Measurements from ENCODE around the gene MLH1.
"Not testable (repeated sequence)": the region's sequence is repeated elsewhere in the genome, so short reads cannot be mapped to it uniquely, and the experiment has no call there.

The MLH1 gene

GRCh38 chr3:37037352-37037751, 44.0 kb downstream of the MLH1 start:
- DNase-seq (ENCODE audit: low read depth in 2 of 2) = no peak

- no peak for DNase-seq (ENCODE audit: low read depth in 2 of 2)
Observed at GRCh38 chr3:37039161-37039846, 46.0 kb downstream of the MLH1 start.

GRCh38 chr3:37040231-37040630, 46.9 kb downstream of the MLH1 start:
- DNase-seq (ENCODE audit: low read depth in 2 of 2) = no peak

- no peak for DNase-seq (ENCODE audit: low read depth in 2 of 2)
Observed at GRCh38 chr3:37041546-37042195, 48.4 kb downstream of the MLH1 start.

- not testable (repeated sequence) for DNase-seq (ENCODE audit: low read depth in 2 of 2)
Observed at GRCh38 chr3:37042712-37043111, 49.4 kb downstream of the MLH1 start.

- DNase-seq (ENCODE audit: low read depth in 2 of 2) = no peak
Observed at GRCh38 chr3:37050282-37050681, 57.0 kb downstream of the MLH1 start.

GRCh38 chr3:37052860-37053259, 59.5 kb downstream of the MLH1 start:
- no peak for DNase-seq (ENCODE audit: low read depth in 2 of 2)

GRCh38 chr3:37053337-37053736, 60.0 kb downstream of the MLH1 start:
- no peak for DNase-seq (ENCODE audit: low read depth in 2 of 2)

GRCh38 chr3:37053753-37054152, 60.4 kb downstream of the MLH1 start:
- DNase-seq (ENCODE audit: low read depth in 2 of 2) = no peak

GRCh38 chr3:37054370-37054769, 61.1 kb downstream of the MLH1 start:
- no peak for DNase-seq (ENCODE audit: low read depth in 2 of 2)

- DNase-seq (ENCODE audit: low read depth in 2 of 2) = not testable (repeated sequence)
Observed at GRCh38 chr3:37055077-37055476, 61.8 kb downstream of the MLH1 start.

- no peak for DNase-seq (ENCODE audit: low read depth in 2 of 2)
Observed at GRCh38 chr3:37056826-37057225, 63.5 kb downstream of the MLH1 start.

- DNase-seq (ENCODE audit: low read depth in 2 of 2) = no peak
Observed at GRCh38 chr3:37058117-37058516, 64.8 kb downstream of the MLH1 start.

- DNase-seq (ENCODE audit: low read depth in 2 of 2) = no peak
Observed at GRCh38 chr3:37064747-37065146, 71.4 kb downstream of the MLH1 start.

- DNase-seq (ENCODE audit: low read depth in 2 of 2) = no peak
Observed at GRCh38 chr3:37067577-37067976, 74.3 kb downstream of the MLH1 start.

- no peak for DNase-seq (ENCODE audit: low read depth in 2 of 2)
Observed at GRCh38 chr3:37068031-37068430, 74.7 kb downstream of the MLH1 start.

- no peak for DNase-seq (ENCODE audit: low read depth in 2 of 2)
Observed at GRCh38 chr3:37071921-37072320, 78.6 kb downstream of the MLH1 start.

- DNase-seq (ENCODE audit: low read depth in 2 of 2) = no peak
Observed at GRCh38 chr3:37072892-37073291, 79.6 kb downstream of the MLH1 start.

GRCh38 chr3:37074178-37074577, 80.9 kb downstream of the MLH1 start:
- DNase-seq (ENCODE audit: low read depth in 2 of 2) = no peak

- no peak for DNase-seq (ENCODE audit: low read depth in 2 of 2)
Observed at GRCh38 chr3:37075955-37076354, 82.6 kb downstream of the MLH1 start.

GRCh38 chr3:37082317-37082716, 89.0 kb downstream of the MLH1 start:
- no peak for DNase-seq (ENCODE audit: low read depth in 2 of 2)

GRCh38 chr3:37086918-37087317, 93.6 kb downstream of the MLH1 start:
- DNase-seq (ENCODE audit: low read depth in 2 of 2) = no peak

- DNase-seq (ENCODE audit: low read depth in 2 of 2) = no peak
Observed at GRCh38 chr3:37087870-37088269, 94.6 kb downstream of the MLH1 start.

GRCh38 chr3:37092484-37092883, 99.2 kb downstream of the MLH1 start:
- DNase-seq (ENCODE audit: low read depth in 2 of 2) = no peak
